GM18861 (cell line): Measurements from ENCODE around the gene ABAT.

Source experiments
- ATAC-seq: cut with Tn5 transposase; IDR thresholded peaks from one replicate; pipeline ENCODE4 v1.9.1; 2021; ENCODE audit not compliant: unreplicated experiment

The ABAT gene

GRCh38 chr16:8714807-8715206, 40.4 kb downstream of the ABAT start:
- no peak for ATAC-seq

GRCh38 chr16:8716052-8716451, 41.6 kb downstream of the ABAT start:
- no peak for ATAC-seq

- no peak for ATAC-seq
Measured at GRCh38 chr16:8716592-8716991, 42.2 kb downstream of the ABAT start.

GRCh38 chr16:8717469-8717868, 43.1 kb downstream of the ABAT start:
- no peak for ATAC-seq

- no peak for ATAC-seq
Measured at GRCh38 chr16:8717892-8718415, 43.5 kb downstream of the ABAT start.

- ATAC-seq: no peak
Measured at GRCh38 chr16:8718851-8719680, 44.6 kb downstream of the ABAT start.

- no peak for ATAC-seq
Measured at GRCh38 chr16:8720080-8720966, 45.9 kb downstream of the ABAT start.

GRCh38 chr16:8720967-8721308, 46.5 kb downstream of the ABAT start:
- ATAC-seq: no peak

- no peak for ATAC-seq
Measured at GRCh38 chr16:8721336-8722024, 47.1 kb downstream of the ABAT start.

- ATAC-seq: no peak
Measured at GRCh38 chr16:8722025-8722348, 47.6 kb downstream of the ABAT start.

- no peak for ATAC-seq
Measured at GRCh38 chr16:8725513-8726178, 51.2 kb downstream of the ABAT start.

GRCh38 chr16:8727131-8727806, 52.9 kb downstream of the ABAT start:
- ATAC-seq: no peak

- ATAC-seq: no peak
Measured at GRCh38 chr16:8727857-8728618, 53.6 kb downstream of the ABAT start.

- no peak for ATAC-seq
Measured at GRCh38 chr16:8729779-8730334, 55.4 kb downstream of the ABAT start.

- no peak for ATAC-seq
Measured at GRCh38 chr16:8730335-8730915, 56.0 kb downstream of the ABAT start.

GRCh38 chr16:8733849-8734540, 59.6 kb downstream of the ABAT start:
- ATAC-seq: no peak

- no peak for ATAC-seq
Measured at GRCh38 chr16:8735574-8735973, 61.2 kb downstream of the ABAT start.

GRCh38 chr16:8736123-8736668, 61.8 kb downstream of the ABAT start:
- ATAC-seq: no peak
